HG03135 (cell line): ENCODE data around the gene PPP1R12B.
"Not testable (repeated sequence)": the region's sequence is repeated elsewhere in the genome, so short reads cannot be mapped to it uniquely, and the experiment has no call there.

ENCODE experiments used
- ATAC-seq: cut with Tn5 transposase; IDR thresholded peaks from one replicate; pipeline ENCODE4 v1.9.1; 2021; ENCODE audit warnings: mild to moderate bottlenecking, moderate library complexity; ENCODE audit not compliant: unreplicated experiment

PPP1R12B gene

DNA sequence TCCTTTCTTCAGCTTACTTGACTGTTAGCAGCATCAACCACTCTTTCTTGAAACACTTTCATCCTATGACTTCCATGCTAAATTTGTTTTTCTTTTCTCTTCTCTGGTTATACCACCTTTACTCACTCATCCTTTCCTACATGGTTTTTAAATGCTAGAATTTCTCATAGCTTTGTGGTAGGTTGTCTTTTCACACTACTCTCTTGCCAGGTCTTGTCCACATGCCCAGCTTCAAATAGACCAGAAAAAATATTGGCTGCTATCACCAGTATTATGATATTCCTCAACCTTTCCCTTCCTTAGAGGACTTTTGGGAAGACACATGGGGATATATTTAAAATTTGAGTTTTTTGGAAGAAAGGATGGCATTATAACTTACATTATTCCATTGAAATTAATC lies 48.8 kb downstream of the PPP1R12B start:
- ATAC-seq, result no peak

DNA sequence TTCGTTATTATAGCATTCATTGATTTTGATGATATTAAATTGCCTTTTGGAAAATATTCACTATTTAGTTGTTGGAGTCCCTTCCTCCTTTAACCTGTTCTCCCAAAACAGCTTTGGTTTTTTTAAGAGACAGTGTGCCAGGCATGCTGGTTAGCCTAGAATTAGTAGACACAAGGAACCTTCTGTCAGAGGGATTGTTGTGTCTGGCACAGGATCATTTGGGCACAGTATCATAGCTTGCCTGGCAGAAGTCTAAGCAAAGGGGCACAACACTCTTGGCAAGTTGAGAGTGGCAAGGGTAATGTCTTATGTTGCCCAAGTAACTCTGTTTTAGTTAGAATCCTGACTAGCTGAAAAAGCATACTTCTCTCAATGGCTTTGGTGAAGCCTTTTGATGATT lies 49.9 kb downstream of the PPP1R12B start:
- not testable (repeated sequence) for ATAC-seq

DNA sequence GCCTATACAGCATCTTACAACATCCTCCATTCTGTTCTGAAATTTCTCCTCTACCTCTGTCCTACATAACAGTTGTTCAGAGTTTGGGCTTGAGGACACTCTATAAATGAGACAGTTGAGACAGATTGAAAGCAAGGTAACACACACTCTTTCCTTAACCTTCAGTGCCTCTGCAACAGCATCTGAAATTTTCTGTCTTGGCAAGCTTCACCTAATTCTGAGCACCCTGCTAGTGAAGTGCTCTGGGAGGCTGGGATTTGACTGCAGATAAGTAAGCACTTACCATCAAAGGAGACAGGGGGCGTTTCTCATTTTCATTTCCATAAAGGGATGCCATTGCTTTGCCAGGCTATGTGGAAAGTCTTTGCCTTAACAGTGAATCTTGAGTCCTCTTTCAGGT lies 53.3 kb downstream of the PPP1R12B start:
- ATAC-seq, result not testable (repeated sequence)

DNA sequence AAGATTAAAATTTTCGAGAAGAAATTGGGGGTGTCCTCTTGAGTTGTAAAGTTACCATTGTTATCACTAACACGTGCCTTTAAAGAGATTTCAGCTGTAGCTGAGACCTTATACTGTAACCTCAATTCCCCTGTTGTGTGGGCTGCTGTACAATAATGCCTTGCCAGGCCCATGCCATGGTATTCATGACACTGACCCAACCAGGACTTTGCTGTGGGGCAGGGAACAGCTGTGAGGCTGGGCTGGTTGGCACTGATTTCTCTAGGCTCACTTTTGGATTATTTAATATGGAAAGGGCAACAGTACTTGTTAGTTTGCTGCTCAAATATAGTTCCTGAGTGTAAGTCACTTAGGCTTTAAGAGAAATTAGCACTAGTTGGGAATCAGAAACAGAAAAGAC lies 54.9 kb downstream of the PPP1R12B start:
- ATAC-seq, result not testable (repeated sequence)

DNA sequence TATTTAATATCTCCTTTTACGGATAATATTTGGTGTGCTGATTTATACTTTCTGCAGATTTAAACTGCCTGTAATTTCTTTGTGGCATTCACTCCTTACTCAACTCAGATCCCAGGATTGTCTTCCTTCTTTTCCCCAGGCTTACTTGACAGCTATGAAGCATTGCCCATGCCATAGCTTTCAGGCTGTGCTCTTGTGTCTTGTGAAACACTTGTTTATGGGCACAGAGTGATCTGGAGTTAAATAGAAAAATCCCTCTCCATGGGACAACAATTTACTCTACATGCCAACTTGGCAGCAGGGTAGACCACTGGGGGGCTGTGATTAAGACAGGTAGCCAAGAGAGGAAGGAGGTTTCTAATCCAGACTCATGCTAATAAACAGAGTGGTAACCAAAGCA lies 57.4 kb downstream of the PPP1R12B start:
- no peak for ATAC-seq

DNA sequence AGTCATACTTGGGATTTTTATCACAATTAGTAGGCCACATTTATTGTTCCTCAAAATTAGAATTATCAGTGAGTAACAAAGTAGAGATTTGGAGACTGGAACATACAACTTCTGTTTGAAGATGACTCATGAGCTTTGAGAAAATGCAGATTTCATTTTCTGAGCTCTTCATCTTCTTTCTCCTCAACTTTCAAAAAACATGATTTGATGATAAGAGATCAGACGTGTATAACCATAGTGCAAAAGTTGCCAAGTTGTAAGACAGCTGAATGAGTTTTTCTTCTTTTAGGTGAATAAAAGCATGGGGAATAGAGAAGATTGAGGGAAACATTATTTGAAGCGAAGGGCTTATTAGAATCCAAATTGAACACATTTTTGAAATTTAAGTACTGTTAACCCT lies 58.4 kb downstream of the PPP1R12B start:
- ATAC-seq, result not testable (repeated sequence)

DNA sequence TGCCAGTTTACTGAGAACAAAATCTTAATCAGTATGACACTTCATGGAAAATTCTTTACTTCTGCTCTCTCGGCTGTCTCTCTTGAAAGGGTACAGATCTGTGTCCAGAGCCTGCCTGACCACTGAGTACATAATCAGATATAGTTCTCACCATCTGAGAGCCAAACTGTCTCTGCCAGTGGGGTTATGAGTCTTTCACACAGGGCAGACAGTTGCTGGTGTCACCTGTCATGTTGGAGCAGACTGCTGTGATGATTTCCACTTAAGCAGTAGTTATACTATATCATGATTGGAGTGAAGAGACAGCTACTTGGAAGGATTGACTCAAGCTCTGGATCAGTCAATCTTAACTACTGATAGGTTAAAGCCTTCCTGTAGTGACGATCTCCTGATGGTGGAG lies 58.9 kb downstream of the PPP1R12B start:
- ATAC-seq, result not testable (repeated sequence)

DNA sequence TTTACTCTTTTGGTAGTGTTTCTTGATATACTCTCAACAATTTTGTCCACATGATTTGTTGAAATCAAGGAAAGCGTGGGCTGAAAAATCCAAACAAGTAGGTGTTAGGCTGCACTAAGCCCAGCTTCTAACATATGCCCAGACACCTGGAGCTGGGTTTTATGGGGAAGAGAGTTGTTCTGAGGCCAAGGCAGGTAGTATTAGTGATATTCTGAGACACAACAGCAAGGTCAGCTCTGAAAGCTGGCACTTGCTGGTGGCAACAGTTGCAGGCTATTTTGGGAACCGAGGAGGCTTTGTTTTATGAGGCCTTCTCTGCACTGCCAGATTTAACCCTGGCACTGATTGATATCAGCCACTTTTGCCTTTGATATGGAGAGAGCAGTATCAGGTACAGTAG lies 61.8 kb downstream of the PPP1R12B start:
- not testable (repeated sequence) for ATAC-seq

DNA sequence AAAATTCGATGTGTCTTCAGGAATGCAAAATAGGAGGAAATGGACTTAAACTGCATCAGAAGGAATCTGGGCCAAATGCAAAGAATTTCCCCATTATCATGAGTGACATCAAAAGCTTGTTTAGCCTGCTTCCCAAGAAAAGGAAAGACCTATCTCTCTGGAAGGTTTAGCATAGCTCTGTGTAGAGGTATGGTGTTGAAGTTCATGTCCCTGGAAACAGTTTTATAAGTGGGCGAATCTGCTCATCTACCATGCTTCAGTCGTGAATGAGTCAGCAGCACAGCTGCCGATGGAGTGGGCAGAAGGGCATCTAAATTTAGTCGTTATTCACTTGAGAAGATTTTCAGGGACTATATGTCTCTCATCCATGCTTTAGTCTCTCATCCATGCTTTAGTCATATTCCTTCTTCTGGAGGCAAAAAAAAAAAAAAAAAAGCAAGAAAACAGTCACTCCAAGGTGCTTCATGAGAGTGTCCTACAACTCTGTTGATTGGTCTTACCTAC lies 62.4 kb downstream of the PPP1R12B start:
- not testable (repeated sequence) for ATAC-seq

DNA sequence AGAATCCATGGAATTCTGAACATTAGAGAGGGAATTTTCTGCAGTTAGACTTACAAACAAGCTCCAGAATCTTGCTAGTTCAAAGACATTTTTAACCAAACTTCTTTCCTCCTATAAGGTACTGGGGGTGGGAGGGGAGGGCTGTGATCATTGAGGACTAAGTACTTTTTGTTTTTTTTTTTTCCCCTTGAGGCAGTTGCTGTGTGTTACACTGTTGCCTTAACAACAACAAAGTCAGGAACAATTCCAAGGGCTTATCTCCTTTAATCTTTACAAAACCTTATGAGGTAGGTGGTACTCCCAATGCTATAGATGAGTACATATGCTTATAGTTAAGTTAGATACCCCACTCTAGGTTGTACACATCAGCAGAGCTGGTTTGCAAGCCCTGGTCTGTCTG lies 62.9 kb downstream of the PPP1R12B start:
- no peak for ATAC-seq

DNA sequence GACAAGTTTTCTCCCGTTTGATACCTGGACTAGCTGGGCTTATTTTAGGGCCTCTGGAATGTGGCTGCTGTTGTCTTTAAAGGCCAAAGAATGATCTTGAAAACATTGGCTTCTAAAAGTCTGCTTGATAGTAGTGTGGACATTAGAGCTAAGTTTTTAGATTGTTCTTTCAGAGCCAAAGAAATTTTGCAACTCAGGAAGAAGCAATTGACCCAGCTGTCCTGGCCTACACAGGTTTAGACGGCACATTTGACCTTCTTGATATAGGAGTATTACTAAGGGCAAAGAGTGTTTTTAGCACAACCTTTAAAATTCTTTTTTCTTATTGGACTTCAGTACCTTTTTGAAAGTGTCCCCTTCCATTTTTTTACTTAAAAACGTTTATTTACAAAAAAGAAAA lies 63.9 kb downstream of the PPP1R12B start:
- not testable (repeated sequence) for ATAC-seq

DNA sequence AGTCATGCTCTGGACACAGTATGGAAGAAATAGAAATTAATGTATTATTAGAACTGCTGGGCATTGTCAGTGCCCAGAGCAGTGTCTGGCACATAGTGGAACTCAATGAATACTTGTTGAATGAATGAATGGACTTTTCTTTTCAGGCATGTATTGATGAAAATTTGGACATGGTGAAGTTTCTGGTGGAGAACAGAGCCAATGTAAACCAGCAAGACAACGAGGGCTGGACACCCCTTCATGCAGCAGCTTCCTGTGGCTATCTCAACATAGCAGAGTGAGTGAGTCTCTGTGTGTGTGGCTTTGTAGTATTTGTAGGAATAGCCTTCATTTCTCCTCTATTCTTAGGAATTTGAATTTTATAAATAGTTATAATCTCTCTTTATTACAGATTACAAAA lies 68.1 kb downstream of the PPP1R12B start:
- no peak for ATAC-seq

DNA sequence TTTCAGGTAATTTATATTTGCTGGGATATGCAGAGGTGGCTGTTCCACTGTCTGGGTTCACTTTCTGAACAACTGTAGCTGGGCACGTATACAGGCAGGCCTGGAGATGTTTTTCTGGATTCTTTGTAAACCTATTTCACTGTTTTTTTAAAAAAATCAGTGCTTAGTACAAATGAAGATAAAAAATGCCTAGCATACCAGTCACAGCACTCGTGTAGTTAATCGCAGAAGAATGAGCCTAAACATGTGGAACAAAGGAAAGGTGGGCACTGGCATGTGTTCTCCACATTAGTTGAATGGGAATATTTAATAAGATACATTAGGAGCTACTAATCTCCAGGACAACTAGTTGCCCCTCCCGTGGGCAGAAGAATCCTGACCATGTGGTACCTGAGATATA lies 68.6 kb downstream of the PPP1R12B start:
- not testable (repeated sequence) for ATAC-seq

DNA sequence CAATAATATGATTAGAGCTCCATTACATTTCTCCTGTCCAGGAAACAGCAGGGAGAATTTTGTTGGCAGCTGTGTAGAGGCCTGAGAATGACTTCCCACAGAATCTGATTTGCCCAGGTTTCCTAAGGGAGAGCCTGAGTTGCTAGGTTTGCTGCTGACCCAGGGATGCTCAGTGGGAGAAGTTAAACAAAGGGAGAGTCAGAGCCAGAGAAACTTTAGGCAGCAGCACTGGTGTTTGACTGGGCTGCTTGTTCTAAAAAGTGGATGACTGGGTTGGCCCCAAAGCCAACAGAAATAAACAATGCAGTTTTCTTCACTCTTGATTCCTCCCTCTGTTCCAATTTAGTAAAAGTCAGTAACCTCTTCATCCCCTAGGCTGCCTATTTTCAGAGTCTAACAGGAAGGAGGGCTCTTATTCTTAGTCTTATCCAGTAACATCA lies 69.3 kb downstream of the PPP1R12B start:
- not testable (repeated sequence) for ATAC-seq

DNA sequence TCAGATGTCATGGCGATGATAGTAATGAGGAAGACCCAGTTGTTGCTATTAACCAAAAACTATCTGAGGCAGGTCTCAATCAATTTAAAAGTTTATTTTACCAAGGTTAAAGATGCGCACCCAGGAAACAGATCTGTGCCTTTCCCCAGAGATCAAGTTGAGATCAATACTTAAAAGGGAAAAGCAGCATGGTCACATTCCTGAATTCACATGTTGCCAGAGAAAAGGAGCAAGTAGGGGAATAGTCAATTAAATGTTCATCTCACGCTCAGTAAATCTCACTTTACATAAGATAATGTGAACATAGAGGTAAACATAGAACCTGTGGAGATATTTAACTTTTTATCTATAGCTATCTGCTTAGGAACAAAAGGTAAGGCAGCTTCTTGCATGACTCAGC lies 71.2 kb downstream of the PPP1R12B start:
- not testable (repeated sequence) for ATAC-seq

DNA sequence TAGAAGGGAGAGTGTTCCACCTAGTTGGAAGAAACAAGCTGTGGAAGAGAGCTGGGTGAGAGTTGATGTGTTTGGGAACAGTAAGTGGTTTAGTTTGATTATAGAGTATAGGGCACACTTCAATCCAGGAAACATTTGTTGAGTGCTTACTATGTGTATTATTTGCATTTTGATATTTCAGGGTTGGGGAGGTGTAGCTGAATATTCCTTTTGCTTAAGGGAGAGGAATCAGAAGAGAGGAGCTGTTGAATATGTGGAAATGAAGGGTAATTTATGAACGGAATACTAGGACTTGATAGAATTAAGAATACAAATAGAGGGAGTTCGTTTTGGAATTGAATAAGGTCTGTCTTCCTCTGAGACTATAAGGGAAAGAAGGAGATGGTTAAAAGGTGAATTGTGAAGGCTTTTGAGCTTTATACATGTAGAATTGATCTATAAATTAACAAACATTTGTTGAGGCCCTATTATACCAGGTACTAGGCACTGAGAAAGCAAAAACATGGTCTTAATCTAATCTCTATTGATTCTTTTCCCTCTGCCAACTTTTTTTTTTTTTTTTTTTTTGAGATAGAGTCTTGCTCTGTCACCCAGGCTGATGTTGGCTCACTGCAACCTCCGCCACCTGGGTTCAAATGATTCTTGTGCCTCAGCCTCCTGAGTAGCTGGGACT lies 72.1 kb downstream of the PPP1R12B start:
- not testable (repeated sequence) for ATAC-seq

DNA sequence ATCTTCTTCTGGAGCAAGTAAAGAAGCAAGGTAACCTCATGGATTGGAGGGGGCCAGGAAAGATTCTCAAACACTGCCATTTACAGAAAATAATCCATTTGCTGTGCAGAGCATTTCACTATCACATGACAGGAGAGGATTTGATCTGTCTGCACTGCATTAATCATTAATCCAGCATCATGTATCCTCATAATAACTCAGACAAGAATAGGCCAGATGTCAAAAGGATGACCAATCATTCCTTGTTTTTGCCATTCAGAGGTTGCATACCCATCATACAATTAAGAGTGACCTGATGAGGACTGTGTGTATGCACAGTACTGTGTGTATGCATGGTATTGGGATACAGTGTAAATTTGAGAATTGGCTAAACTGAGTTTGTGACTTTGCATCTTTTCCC lies 74.2 kb downstream of the PPP1R12B start:
- ATAC-seq, result not testable (repeated sequence)

DNA sequence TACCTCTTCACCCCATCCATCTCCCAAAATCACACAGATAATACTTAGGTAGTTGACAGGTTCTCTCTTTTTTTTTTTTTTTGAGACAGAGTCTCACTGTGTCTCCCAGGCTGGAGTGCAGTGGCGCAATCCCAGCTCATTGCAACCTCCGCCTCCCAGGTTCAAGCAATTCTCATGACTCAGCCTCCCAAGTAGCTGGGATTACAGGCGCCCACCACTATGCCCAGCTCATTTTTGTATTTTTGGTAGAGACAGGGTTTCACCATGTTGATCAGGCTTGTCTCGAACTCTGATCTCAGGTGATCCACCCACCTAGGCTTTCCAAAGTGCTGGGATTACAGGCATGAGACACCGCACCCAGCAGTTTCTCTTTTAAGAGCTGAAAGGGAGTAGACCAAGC lies 75.8 kb downstream of the PPP1R12B start:
- ATAC-seq, result not testable (repeated sequence)

DNA sequence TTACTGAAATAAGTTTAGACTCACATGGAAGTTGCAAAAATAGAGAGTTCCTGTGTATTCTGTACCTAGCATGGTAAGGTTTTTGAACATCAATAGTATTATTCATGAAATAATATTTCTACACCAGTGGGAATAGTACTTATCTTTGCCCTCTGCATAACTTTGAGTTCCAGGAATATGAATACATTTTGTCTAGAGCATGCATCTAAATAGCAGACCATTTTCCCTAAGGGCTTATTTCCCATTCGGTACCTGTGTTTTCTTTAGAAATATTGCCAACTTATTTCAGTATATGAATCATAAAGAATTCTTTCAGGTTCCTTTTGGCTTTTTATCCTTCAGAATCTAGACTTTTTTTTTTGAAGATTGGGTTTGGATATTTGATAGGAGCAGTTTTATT lies 81.6 kb downstream of the PPP1R12B start:
- ATAC-seq, result not testable (repeated sequence)

DNA sequence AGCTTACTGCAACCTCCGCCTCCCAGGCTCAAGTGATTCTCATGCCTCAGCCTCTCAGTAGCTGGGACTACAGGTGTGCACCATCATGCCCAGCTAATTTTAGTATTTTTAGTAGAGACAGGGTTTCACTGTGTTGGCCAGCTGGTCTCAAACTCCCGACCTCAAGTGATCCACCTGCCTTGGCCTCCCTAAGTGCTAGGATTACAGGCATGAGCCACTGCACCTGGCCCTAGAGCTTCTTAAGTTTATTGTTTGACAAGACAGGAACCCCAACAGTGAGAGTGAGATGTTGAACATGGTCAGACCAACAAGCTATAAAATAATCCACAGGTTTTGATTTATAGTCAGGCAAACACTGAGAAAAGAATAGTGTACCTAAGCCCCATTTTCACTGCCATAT lies 83.8 kb downstream of the PPP1R12B start:
- not testable (repeated sequence) for ATAC-seq

DNA sequence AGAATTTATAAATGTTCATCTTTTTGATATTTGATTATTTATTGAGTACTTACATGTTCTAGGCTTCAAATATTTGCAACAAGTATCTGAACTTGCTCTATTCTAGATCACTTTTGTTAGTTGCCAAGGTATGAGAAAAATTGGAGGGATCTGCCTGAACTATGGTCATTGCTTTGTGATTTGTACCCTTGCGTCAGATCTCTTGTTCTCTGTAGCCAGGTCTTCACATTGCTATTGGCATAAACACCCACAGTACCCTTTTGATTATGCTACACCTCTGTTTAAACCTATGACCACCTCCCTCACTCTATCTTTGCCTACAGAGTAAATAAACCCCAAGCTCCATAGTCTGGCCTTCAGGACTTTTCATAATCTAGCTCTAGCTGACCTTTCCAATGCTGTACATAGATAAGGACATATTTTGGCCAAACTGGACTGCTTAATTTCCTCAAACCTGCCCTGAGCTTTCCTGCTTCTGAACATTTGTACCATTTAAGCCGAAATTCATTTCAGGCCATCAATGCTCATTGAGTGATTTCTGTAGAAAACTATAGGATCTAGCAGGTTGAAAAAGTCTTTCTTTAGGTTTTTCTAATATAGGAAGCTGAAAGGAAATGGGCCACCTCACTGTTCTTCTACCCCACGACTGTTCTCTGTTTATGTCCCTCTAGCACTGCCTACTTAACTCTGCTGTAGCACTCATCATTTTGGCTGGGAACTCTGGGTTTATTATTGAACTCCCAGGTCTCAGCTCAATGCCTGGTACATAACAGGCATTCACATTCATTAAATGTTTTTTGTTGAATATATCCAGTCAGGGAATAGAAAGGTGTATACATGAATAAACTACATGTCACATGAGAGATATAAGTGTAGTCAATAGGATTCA lies 84.9 kb downstream of the PPP1R12B start:
- ATAC-seq, result no peak

DNA sequence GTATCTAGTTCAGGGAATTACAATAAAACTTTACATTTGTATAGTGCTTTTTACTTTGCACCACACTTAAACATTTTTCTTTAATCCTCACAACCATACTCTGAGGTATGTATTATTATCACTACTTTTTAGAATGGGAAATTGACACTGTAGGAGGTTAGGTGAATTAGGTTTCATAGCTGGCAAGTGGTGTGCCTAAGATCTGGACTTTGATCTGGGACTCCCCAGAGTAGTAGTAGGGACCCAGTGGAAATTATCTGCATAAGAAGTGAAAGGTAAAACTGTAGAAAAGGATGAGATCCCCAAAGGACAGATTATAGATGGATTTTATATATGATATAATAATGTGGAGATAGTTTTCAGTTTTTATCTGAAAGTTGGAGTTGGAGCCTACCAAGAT lies 85.6 kb downstream of the PPP1R12B start:
- ATAC-seq, result no peak
